ENCODE measurements around the gene AK1.
A peak's percentile ranks its signal among the peaks of the same experiment; 100 is the strongest.

GRCh38 chr9:127887792-127888191 lies 10.3 kb upstream of the AK1 start:
- TF ChIP-seq POLR2A (IDR thresholded peaks at IDR 0.05; ENCODE audit: extremely low read depth, insufficient read length) (no peak), CTCF (IDR thresholded peaks at IDR 0.05; ENCODE audit: low read depth, low read length) (peak; percentile 1), MYC (IDR thresholded peaks at IDR 0.05; ENCODE audit: low read depth, low read length) (no peak), MAX (IDR thresholded peaks at IDR 0.05; ENCODE audit: low read depth, low read length) (no peak)
